SKM-1 (cell line): ENCODE results near the gene OR2F2.

Experiments
- DNase-seq: peaks from one replicate; lab custom pipeline; 2025; ENCODE audit not compliant: unreplicated experiment; lab: John Stamatoyannopoulos, UW

OR2F2 gene

GRCh38 chr7:143934526-143935325 lies at the start of gene OR2F2:
Gene OR2F2 (plus strand): TSS chr7:143935233. CDS start chr7:143935233, 0 bp downstream.
- DNase-seq, result no peak

GRCh38 chr7:143885951-143886350 lies 49.1 kb upstream of the OR2F2 start:
- DNase-seq, result no peak

GRCh38 chr7:143886826-143887477 lies 48.1 kb upstream of the OR2F2 start:
- no peak for DNase-seq

- DNase-seq, result no peak
Measured at GRCh38 chr7:143889068-143889467, 46.0 kb upstream of the OR2F2 start.

- DNase-seq, result no peak
Measured at GRCh38 chr7:143890558-143890957, 44.5 kb upstream of the OR2F2 start.

GRCh38 chr7:143891457-143891856 lies 43.6 kb upstream of the OR2F2 start:
- DNase-seq, result no peak

- peak; percentile 32 for DNase-seq
Measured at GRCh38 chr7:143892527-143893300, 42.3 kb upstream of the OR2F2 start.

GRCh38 chr7:143896667-143897066 lies 38.4 kb upstream of the OR2F2 start:
- no peak for DNase-seq

- no peak for DNase-seq
Measured at GRCh38 chr7:143898810-143899209, 36.2 kb upstream of the OR2F2 start.

GRCh38 chr7:143900230-143900766 lies 34.7 kb upstream of the OR2F2 start:
- no peak for DNase-seq

- DNase-seq, result no peak
Measured at GRCh38 chr7:143901332-143901667, 33.7 kb upstream of the OR2F2 start.

- peak; percentile 87 for DNase-seq
Measured at GRCh38 chr7:143901668-143902331, 33.2 kb upstream of the OR2F2 start, which contains the start of gene TCAF1. Gene TCAF1 (minus strand): TSS chr7:143902176. CDS start chr7:143876608, 25,568 bp downstream.

GRCh38 chr7:143902332-143902899 lies 32.6 kb upstream of the OR2F2 start:
- DNase-seq, result no peak

GRCh38 chr7:143905509-143905908 lies 29.5 kb upstream of the OR2F2 start:
- DNase-seq, result no peak

GRCh38 chr7:143906151-143906550 lies 28.9 kb upstream of the OR2F2 start:
- no peak for DNase-seq

GRCh38 chr7:143906895-143907294 lies 28.1 kb upstream of the OR2F2 start:
- no peak for DNase-seq

GRCh38 chr7:143908120-143908519 lies 26.9 kb upstream of the OR2F2 start:
- no peak for DNase-seq

- DNase-seq, result no peak
Measured at GRCh38 chr7:143909863-143910262, 25.2 kb upstream of the OR2F2 start.

GRCh38 chr7:143910473-143911248 lies 24.4 kb upstream of the OR2F2 start:
- no peak for DNase-seq
